ENCODE results near the gene RTBDN. TPM values are rescaled to one million over a fixed set of nuclear protein-coding genes. Genes with fewer than 3 reads are reported as not detected.

RTBDN gene
- total and polyA plus RNA-seq, 2 donors from 2014 or later = not detected

DNA sequence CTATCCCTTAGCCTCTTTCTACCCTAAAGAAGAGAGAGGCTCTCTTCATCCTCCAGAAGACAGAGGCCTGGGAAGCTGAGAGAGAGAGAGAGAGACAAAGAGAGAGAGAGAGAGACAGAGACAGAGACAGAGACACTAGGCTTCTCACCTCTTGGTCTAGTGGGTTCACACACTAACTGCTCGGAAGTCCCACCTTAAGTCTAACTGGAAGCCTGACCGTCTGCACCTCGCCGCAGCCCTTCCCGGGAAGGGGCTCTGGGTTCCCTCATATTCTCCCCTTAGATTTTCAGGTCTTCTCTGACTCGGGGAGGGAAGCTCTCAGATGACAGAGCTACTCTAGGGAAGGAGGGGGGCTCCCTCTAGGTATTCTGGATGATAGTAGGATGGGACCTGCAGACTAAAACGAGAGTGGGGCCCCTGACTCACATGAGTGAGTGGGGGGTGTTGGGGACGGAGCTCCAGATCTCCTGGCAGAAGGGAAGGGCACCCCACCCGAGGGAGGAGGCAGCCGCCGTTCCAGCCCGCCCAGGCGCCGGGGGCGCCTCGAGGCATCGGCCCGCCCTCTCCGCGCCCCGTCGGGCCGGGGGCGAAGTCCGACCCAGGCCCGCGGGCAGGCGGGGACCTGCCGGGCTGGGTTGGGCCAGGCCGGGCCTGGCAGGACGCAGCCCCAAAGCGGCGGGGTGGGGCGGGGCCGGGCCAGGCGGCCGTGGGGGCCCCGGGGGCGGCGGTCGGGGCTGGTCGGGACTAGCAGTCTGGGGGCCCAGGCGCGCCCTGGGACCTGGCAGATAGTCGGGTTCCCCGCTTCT, 45.1 kb downstream of the RTBDN start:
- Histone ChIP-seq H3K27ac (ENCODE audit: low read depth in 2 of 2, low read length in 2 of 2) (peak overlapping the region; percentile 100), H3K9ac (ENCODE audit: low read length in 3 of 3) (peak overlapping the region in 2 of 3 donors; percentile 41 to 70), H3K36me3 (ENCODE audit: control insufficient read depth in 2 of 3, insufficient read depth in 3 of 3, low read length in 3 of 3) (no peaks in the 10 kb centered on the region), H3K4me3 (ENCODE audit: low read length in 3 of 3) (peak overlapping the region; percentile 1 to 97 (median 61)), H3K9me3 (ENCODE audit: control insufficient read depth in 2 of 3, insufficient read depth in 1 of 3, low read length in 3 of 3) (no peaks in the 10 kb centered on the region), H3K27me3 (ENCODE audit: control insufficient read depth, insufficient read depth, low read length) (no peaks in the 10 kb centered on the region), H3K4me1 (ENCODE audit: control insufficient read depth in 2 of 3, insufficient read depth in 2 of 3, low read depth in 1 of 3, low read length in 3 of 3) (peaks cover 6 to 43% (median 32%) of the 10 kb centered on the region in 3 donors)
- intact Hi-C loops (cut with DNase I) = no loop called here
- TF ChIP-seq, protein P1, sequence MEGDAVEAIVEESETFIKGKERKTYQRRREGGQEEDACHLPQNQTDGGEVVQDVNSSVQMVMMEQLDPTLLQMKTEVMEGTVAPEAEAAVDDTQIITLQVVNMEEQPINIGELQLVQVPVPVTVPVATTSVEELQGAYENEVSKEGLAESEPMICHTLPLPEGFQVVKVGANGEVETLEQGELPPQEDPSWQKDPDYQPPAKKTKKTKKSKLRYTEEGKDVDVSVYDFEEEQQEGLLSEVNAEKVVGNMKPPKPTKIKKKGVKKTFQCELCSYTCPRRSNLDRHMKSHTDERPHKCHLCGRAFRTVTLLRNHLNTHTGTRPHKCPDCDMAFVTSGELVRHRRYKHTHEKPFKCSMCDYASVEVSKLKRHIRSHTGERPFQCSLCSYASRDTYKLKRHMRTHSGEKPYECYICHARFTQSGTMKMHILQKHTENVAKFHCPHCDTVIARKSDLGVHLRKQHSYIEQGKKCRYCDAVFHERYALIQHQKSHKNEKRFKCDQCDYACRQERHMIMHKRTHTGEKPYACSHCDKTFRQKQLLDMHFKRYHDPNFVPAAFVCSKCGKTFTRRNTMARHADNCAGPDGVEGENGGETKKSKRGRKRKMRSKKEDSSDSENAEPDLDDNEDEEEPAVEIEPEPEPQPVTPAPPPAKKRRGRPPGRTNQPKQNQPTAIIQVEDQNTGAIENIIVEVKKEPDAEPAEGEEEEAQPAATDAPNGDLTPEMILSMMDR (IDR thresholded peaks at IDR 0.05; ENCODE audit: borderline replicate concordance, extremely low read depth, insufficient read depth) = no peak
- DNase-seq = peak in 1 of 5 donors; percentile 81
- no peak for FAIRE-seq

GRCh38 chr19:12788682-12789097, 45.7 kb downstream of the RTBDN start:
- intact Hi-C loops (cut with DNase I) = no loop called here
- H3K4me3 ChIP-seq (ENCODE audit: low read length in 3 of 3) = peak overlapping the region; percentile 1 to 97 (median 61)
- FAIRE-seq (no peak), DNase-seq (peak; percentile 66 to 94 (median 90))
- peaks cover 6 to 48% (median 36%) of the 10 kb centered on the region in 3 donors for H3K4me1 ChIP-seq (ENCODE audit: control insufficient read depth in 2 of 3, insufficient read depth in 2 of 3, low read depth in 1 of 3, low read length in 3 of 3)
- TF ChIP-seq, protein P1 (IDR thresholded peaks at IDR 0.05; ENCODE audit: borderline replicate concordance, extremely low read depth, insufficient read depth) = no peak
- H3K9ac ChIP-seq (ENCODE audit: low read length in 3 of 3) = peak overlapping the region in 2 of 3 donors; percentile 41 to 70
- no peaks in the 10 kb centered on the region for H3K27me3 ChIP-seq (ENCODE audit: control insufficient read depth, insufficient read depth, low read length)
- no peaks in the 10 kb centered on the region for H3K36me3 ChIP-seq (ENCODE audit: control insufficient read depth in 2 of 3, insufficient read depth in 3 of 3, low read length in 3 of 3)
- H3K9me3 ChIP-seq (ENCODE audit: control insufficient read depth in 2 of 3, insufficient read depth in 1 of 3, low read length in 3 of 3) = no peaks in the 10 kb centered on the region
- peak overlapping the region; percentile 100 for H3K27ac ChIP-seq (ENCODE audit: low read depth in 2 of 2, low read length in 2 of 2)

- TF ChIP-seq, protein P1 (IDR thresholded peaks at IDR 0.05; ENCODE audit: borderline replicate concordance, extremely low read depth, insufficient read depth) = no peak
- Histone ChIP-seq H3K9ac (ENCODE audit: low read length in 3 of 3) (peak overlapping the region in 1 of 3 donors; percentile 70), H3K9me3 (ENCODE audit: control insufficient read depth in 2 of 3, insufficient read depth in 1 of 3, low read length in 3 of 3) (no peaks in the 10 kb centered on the region), H3K36me3 (ENCODE audit: control insufficient read depth in 2 of 3, insufficient read depth in 3 of 3, low read length in 3 of 3) (no peaks in the 10 kb centered on the region), H3K4me3 (ENCODE audit: low read length in 3 of 3) (peak overlapping the region in 1 of 3 donors; percentile 97), H3K27me3 (ENCODE audit: control insufficient read depth, insufficient read depth, low read length) (no peaks in the 10 kb centered on the region), H3K27ac (ENCODE audit: low read depth in 2 of 2, low read length in 2 of 2) (peak overlapping the region; percentile 100), H3K4me1 (ENCODE audit: control insufficient read depth in 2 of 3, insufficient read depth in 2 of 3, low read depth in 1 of 3, low read length in 3 of 3) (peaks cover 6 to 52% (median 38%) of the 10 kb centered on the region in 3 donors)
- DNase-seq = peak in 1 of 5 donors; percentile 78
- intact Hi-C loops (cut with DNase I) = no loop called here
- no peak for FAIRE-seq
Measured at GRCh38 chr19:12788042-12788681, 46.2 kb downstream of the RTBDN start.

Measured in kidney (tissue), 14 donors.